Cardiac septum (tissue), 1 donor: ENCODE data around the gene TSBP1. TPM values are rescaled to one million over a fixed set of nuclear protein-coding genes. Genes with fewer than 3 reads are reported as not detected.
"Not testable (repeated sequence)": the region's sequence is repeated elsewhere in the genome, so short reads cannot be mapped to it uniquely, and the experiment has no call there.

Experiments
- DNase-seq: peaks from one replicate; pipeline ENCODE4 v3.0.0-alpha.2; 2020; ENCODE audit warnings: low spot score
- intact Hi-C: fragments of 100-400 bp; cut with DNase I; formaldehyde crosslinking; loops from one replicate; pipeline ENCODE4 v1.14.0; 2022
- total RNA-seq: library from RNA; stranded (reverse); fragmentation: NEBNext Ultra II Directional; extraction: Animal tissue kit (Norgen Biotek cat#: 25700); gene quantifications from one replicate; pipeline ENCODE4 v1.2.1, GENCODE V29; 2021
- donor health status: DM: no; HTN: no; CAD: no.

TSBP1 gene
- total RNA-seq, 1 donor from 2014 or later: not detected

DNA sequence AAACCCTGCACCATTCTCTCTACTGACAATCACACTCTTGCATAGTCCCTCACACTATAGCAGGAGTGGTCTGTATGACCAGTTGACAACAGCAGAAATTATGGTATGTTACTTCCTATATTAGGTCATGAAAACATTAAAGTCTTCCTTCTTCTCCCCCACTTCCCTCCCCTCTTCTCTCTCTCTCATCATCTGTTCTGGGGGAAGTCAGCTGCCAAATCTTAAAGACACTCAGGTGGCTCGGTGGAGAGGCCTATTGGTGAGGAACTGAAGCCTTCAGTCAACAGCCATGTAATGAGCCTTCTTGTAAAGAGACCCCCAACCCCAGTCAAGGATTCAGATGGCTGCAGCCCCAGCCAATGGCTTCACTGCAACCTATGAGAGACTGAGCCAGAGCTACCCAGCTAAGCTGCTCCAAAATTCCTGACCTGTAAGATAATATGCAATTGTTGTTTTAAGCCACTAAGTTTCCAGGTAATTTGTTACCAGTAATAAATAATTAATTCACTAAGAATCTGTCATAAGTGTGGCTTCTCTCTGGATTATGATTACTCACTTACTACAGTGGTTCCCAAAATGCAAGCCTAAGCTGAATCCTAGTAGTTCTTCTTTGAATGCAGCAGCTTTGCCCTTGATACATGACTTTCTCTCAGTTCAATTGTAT lies 11.2 kb upstream of the TSBP1 start:
- DNase-seq: no peak
- intact Hi-C loops: no loop called here

DNA sequence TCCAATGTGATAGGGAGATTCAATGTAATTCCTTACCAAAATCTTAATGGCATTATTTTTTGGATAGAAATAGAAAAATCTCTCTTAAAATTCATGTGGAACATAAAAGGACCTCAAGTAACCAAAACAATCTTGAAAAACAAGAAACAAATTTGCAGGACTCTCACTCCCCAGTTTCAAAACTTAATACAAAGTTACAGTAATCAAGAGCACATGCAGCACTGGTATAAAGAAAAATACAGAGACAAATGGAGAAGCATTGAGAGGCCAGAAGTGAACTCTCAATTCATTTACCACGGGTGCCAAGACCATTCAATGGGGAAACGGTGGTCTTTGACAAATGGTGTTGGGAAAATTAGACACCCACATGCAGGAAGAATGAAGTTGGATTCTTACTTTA lies 7.8 kb upstream of the TSBP1 start:
- no peak for DNase-seq
- intact Hi-C loops: no loop called here

DNA sequence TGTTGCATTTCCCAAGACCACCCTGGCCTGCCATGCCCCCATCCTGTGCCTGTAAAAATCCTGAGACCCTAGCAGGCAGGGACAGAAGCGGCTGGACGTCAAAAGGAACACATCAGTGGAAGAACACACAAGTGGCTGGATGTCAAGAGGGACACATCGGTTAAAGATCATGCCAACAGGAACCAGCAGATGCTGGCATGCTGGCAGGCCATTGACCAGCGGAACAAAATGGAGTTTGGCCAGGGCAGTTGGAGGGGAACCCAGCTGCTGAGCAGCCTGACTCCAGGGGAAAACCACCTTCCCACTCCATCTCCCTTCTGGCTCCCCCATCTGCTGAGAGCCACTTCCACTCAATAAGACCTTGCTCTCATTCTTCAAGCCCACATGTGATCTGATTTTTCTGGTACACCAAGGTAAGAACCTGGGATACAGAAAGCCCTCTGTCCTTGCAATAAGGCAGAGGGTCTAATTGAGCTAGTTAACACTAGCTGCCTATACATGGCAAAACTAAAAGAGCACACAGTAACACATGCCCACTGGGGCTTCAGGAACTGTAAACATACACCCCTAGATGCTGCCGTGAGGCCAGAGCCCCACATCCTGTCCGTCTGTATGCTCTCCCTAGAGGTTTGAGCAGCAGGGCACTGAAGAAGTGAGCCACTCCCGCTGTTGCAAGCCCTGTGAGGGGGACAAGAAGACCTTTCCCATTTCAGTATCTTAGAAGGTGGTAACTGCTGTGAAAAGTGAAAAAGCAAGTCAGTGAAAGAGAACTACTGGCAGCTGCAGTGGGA lies 4.2 kb upstream of the TSBP1 start:
- DNase-seq: no peak
- intact Hi-C loops: no loop called here

DNA sequence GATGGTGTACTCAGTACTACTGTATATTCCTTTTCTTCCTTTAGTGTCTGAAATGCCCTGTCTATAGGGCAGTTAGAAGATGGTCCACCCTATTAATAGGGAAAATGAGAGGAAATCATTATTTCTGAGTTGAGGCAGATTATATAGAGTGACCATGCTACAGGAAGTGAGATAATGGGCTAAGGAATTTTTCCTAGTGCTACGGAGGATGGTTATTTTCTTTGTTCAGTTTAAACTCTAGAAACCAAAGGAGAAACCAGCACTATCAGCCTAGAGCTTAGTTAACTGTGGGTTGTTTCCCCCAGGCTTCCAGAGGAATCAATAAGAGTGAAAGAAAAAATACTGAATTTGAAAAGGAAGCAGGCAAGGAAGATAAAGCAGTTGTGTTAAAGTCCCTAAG lies 474 bp downstream of the TSBP1 start:
- no peak for DNase-seq
- intact Hi-C loops: no loop called here

DNA sequence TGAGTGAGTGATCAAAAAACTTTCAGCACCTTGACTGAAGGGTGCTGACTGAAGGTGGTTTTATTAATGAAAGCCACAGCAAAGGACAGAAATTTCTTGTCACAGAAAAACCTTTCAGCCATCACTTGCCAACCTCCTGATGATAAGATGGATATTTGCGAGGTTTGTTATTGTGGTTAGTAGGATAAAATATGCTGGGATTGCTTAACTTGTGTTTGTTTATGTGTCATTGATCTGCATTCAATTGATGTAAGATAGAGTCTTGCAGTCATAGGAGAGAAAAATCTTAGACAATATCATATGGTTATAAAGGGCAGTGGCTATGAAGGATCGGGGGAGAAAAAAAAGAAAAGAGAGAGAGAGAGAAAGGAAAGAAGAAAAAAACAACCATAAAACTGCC lies 1.2 kb downstream of the TSBP1 start:
- intact Hi-C loops: no loop called here

DNA sequence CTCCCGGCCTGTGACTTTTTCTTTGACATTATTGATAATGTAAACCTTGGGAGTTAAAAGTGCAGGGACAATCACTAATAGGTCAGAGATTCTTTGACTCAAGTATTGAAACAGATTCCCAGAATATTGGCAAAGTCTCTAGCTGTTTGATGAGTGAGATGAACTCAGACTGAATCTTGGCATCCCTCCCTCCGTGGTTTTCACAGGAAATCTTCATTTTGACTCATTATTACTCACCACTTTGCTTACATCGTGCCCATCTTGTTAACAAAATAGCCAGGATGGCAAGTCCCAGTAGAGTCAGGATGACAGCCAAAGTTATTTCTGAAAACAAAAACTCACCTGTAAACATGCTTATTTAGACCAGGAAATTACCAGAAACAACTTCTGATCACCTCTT lies 2.0 kb downstream of the TSBP1 start:
- intact Hi-C loops: no loop called here
- DNase-seq: no peak

More for the DNA sequence above, 1.2 kb downstream of the TSBP1 start:
- DNase-seq: no peak

DNA sequence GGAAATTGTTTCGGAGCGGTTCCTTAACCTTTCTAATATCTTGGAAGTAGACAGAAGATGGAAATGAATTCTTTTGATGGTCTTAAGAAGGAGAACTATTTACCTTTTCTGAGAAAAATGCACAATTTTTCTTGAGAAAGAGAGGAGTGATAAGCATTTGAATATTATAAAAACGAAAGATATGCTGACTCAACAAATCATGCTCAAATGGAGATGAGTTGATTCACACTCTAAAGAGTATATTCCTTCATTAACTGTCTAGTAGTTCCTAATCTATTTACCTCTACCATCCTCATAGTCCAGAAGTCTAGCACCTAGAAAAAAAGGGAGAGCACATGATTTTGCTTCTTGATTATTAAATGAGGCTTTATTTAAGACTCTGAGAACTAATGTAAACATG lies 4.1 kb downstream of the TSBP1 start:
- no peak for DNase-seq
- intact Hi-C loops: no loop called here

DNA sequence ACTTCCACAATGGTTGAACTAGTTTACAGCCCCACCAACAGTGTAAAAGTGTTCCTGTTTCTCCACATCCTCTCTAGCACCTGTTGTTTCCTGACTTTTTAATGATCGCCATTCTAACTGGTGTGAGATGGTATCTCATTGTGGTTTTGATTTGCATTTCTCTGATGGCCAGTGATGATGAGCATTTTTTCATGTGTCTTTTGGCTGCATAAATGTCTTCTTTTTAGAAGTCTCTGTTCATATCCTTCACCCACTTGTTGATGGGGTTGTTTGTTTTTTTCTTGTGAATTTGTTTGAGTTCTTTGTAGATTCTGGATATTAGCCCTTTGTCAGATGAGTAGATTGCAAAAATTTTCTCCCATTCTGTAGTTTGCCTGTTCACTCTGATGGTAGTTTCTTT lies 12.5 kb downstream of the TSBP1 start:
- intact Hi-C loops, DNase-seq: not testable (repeated sequence)

DNA sequence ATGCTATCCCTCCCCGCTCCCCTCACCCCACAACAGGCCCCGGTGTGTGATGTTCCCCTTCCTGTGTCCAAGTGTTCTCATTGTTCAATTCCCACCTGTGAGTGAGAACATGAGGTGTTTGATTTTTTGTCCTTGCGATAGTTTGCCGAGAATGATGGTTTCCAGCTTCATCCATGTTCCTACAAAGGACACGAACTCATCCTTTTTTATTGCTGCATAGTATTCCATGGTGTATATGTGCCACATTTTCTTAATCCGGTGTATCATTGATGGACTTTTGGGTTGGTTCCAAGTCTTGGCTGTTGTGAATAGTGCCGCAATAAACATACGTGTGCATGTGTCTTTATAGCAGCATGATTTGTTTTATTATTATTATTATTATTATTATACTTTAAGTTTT lies 13.2 kb downstream of the TSBP1 start:
- intact Hi-C loops, DNase-seq: not testable (repeated sequence)

DNA sequence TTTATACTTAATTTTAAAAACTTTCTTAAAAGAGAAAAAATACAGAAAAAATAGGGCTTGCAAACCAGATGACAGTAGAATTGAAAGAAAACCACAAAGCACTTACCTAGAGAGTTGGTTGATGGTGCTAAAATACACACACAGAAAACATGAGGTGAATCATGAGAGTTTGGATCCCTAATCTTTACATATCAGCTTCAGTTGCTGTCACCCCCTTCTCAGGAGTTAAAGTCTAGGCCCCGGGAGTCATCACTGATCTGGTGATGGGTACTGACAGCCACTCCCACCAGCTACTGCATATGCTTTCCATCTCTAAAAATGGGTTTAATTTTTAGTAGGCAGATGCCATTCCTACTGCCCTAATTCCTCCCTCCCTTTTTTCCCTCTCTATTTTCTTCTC lies 16.7 kb downstream of the TSBP1 start:
- intact Hi-C loops: no loop called here
- no peak for DNase-seq

DNA sequence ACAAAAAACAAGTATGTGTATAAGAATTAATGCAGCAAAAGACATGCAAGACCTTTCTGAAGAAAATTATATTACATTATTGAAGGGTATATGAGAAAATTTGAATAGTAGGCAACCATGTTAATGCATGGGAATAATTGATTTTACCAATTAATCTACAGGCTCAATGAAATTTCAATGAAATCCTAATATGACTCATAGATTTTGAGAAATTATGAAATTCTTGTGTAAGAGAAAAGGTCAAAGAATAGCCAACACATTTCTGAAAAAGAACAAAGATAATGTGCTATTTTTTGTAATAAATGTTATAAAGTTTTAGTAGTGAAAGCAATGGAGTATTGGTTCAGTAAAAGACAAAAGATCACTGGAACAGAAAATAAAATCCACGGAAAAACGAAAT lies 18.4 kb downstream of the TSBP1 start:
- no peak for DNase-seq
- intact Hi-C loops: no loop called here

DNA sequence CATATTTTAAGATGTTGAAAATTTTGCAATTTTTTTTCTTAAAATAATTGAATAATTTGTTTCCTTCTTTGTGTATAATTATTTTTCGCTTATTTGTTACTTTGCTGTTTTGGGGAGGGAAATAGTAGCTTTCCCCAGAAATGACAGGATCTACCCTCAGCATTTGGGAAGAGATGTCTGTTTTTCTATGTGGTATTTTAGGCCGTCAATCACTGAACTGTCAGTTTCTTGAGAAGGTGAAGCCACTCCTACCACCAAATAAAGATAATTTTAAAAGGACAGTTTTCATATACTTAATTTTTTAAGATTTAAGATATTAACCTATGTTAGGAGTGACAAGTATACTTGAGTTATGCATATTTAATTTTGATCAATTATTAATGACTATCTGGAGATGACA lies 31.5 kb downstream of the TSBP1 start:
- intact Hi-C loops: no loop called here

DNA sequence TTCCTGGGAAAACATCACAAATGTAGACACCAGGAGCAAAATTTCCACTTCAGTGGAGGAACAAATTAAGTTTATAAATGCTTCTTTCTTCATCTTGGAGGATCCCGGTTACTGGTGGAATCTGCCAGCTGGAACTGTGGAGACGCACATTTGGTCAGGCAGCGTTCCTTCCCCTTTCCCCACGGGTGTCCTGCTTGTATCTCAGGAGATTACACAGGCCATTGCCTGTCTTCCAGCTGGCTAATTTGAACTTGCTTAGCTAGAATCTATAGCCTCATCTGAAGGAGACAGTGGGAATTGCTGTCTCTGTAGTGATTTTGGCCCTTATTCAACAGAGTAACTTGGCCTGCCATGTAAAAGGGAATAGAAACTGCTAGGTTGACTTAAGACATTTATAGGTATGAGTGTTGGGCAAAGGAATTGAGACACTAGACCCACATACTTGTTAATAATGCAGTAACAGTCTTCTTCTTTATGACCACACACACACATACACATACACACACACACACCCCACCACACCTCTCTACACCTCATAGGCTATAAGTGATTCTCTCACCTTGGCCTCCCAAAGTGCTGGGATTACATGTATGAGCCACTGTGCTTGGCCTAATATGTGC lies 34.4 kb downstream of the TSBP1 start:
- DNase-seq: no peak
- intact Hi-C loops: no loop called here

More for the DNA sequence above, 31.5 kb downstream of the TSBP1 start:
- DNase-seq: no peak

DNA sequence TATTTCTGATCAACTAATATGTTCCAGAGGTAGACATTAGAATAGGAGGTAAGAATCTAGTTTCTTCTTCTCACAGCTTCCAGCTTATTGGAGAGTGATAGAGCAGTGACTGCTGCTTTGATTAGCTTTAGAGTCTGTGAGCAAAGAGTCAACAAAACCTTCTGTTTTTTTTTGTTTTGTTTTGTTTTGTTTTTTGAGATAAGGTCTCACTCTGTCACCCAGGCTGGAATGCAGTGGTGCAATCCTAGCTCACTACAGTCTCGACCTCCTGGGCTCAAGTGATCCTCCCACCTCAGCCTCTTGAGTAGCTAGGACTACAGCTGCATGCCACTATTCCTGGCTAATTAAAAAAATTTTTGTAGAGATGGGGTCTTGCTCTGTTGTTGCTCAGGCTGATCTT lies 39.3 kb downstream of the TSBP1 start:
- intact Hi-C loops: no loop called here
- no peak for DNase-seq

DNA sequence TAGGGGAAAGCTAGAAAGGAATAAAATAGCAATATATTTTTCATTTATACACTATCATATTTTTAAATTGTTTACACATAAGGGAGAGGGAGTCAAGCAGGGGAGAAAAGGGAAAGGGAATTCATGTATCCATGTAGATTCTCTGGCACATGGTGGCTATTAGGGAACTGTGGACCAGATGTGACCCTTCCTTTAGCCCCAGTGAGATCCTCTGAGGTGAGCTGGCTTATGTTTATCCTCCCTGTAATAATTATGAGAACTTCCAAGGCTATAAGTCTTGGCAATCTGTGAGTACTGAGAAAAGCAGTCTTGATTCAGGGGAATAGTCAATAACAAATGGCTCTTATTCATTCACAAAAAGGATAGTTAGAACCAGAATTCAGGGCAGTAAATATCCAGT lies 42.6 kb downstream of the TSBP1 start:
- intact Hi-C loops: no loop called here
- no peak for DNase-seq

DNA sequence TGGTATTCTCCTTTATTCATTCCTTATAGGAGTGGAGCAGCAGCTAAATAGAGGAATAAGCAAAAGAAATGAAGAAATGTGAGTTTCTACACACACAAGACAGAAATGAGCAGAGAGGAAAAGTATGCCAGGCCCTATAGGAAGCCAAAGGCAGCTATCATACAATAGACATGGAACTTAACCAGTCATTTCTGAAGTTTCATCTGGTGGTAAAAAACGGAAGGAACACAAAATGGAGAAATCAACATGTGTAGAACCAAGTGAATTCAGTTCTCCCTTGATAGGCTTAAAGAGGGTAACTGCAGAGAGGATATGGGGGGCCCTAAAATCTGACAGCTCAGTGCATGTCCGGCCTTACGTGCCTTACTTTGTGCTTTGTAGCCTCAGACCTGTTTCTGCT lies 44.6 kb downstream of the TSBP1 start:
- DNase-seq: no peak
- intact Hi-C loops: no loop called here

DNA sequence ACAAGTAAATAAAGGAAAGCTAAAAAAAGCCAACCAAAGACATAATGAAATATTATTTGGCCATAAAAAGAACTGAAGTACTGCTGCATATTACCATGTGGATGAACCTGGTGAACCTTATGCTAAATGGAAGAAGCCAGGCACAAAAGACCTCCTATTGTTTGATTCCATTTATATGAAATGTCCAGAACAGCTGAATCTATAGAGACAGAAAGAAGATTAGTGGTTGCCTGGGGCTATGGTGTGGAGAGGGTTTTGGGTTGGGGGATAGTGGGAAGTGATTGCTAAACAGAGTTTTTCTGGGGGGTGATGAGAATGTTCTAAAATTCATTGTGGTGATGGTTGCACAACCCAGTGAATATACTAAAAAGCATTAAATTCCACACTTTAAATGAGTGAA lies 53.2 kb downstream of the TSBP1 start:
- no peak for DNase-seq
- intact Hi-C loops: no loop called here

DNA sequence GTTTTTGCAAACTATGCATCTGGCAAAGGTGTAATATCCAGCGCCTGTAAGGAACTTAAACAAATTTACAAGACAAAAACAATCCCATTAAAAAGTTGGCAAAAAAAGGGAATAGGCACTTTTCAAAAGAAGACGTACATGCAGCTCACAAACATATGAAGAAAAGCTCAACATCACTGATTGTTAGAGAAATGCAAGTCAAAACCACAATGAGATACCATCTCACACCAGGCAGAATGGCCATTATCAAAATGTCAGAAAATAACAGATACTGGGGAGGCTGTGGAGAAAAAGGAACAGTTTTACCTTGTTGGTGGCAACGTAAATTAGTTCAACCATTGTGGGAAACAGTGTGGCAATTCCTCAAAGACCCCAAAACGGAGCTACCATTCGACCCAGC lies 54.2 kb downstream of the TSBP1 start:
- DNase-seq: no peak

DNA sequence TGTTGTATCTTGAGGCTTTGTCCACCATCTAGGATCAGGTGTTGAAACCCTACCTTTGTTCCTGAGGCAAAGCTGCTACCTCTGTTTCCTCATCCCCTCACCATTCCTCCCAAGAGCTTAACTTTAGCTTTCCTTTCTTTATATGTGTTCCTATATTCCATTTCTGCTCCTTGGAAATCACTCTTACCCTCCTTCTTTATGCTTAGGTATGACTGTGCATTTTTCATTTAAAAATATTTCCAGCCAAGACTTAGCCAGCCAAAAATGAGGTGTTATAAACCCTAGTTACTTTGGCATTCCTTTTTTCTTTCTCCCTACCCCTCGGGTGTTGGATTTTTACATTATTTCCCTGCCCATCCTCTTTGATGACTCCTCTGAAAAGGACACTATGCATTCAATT lies 57.7 kb downstream of the TSBP1 start:
- DNase-seq: no peak
- intact Hi-C loops: no loop called here

More for the DNA sequence above, 54.2 kb downstream of the TSBP1 start:
- intact Hi-C loops: no loop called here

DNA sequence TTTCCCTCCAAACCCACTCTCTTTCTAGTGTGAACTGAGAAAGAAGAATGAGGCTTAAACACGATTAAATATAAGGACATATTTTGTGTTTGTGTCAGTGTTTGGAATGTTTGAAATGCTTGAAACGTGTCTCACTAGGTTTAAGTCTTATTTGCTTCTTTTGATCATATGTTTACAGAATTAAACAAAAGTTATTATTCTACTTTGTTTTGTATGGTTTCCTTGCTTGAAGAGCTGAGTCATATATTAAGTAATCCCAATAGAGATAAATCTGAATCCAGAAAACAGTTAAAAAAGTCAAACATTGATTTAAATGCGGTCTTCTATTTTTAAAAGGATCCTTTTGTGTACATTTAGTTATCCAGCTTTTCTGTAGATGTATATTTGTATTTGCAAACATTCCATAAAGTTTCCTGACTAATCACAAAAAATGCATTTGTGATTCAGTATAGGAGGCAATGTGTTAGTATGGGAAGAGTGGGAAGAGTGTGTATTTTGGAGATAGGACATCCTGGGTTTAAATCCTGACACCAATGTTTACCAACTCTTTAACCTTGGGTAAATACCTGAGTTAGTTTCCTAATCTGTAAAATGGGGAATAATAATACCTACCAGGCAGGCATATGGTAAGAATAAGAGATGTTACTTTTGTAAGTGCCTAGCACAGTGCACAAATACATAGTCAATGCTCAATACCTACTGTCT lies 72.9 kb downstream of the TSBP1 start:
- intact Hi-C loops: no loop called here
- no peak for DNase-seq
